ENCODE measurements around the gene UBA5. TPM values are rescaled to one million over a fixed set of nuclear protein-coding genes. Genes with fewer than 3 reads are reported as not detected.
"Not testable (repeated sequence)": the region's sequence is repeated elsewhere in the genome, so short reads cannot be mapped to it uniquely, and the experiment has no call there.

UBA5 gene
- total RNA-seq: 10 to 100 TPM; 30.7 to 40.5 TPM
- 28.4 to 38.9 reads per million in 2 donors for total RNA-seq

DNA sequence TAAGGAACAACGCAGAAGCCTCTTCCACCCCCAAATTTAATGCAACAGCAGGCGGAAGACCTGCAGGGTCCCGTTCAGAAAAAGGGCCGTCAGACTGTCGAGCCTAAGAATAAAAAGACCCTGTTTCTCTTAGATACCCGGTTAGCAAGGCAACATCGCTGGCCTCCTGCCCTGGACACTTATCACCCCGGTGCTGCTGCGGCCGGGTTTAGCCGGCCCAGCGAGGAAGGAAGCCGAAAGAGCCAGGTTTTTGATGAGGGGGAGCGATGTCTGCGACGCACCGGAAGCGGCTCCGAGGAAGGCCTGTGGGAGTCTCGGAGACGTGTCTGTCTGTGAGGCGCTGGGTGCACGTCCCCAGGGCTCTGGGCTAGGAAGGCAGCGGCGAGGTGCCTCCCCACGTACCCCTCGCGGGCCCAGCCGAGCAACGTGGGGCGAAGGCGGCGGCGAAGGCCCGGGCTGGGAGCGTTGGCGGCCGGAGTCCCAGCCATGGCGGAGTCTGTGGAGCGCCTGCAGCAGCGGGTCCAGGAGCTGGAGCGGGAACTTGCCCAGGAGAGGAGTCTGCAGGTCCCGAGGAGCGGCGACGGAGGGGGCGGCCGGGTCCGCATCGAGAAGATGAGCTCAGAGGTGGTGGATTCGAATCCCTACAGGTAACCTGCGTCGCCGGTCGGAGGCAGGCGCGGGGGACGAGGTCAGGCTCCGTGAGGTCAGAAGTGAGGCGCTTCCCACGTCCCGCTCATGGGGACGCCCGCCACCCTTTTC lies at the start of gene UBA5:
TSS of gene UBA5 (plus strand) at position 278 of the 759 bp plus-strand sequence. CDS start at position 487, 209 bp downstream.
- peak; percentile 51 to 58 (median 52) for DNase-seq
- Mint-ChIP-seq H3K27ac (peak within 1 kb of the TSS; percentile 96), H3K4me1 (peaks cover 52% of the 10 kb centered on the region), H3K36me3 (ENCODE audit: low read depth) (peaks cover 6% of the 10 kb centered on the region), H3K27me3 (no peaks in the 10 kb centered on the region), H3K4me3 (peak within 1 kb of the TSS; percentile 98)
- ATAC-seq: peak; percentile 92
- H3K9me3 ChIP-seq (ENCODE audit: control insufficient read depth, low read length, poor library complexity, severe bottlenecking): no peaks in the 10 kb centered on the region

- not testable (repeated sequence) for H3K27ac Mint-ChIP-seq; H3K36me3 Mint-ChIP-seq (ENCODE audit: low read depth); DNase-seq; H3K4me3 Mint-ChIP-seq; H3K27me3 Mint-ChIP-seq; H3K4me1 Mint-ChIP-seq; H3K9me3 ChIP-seq (ENCODE audit: control insufficient read depth, low read length, poor library complexity, severe bottlenecking); ATAC-seq
Measured at GRCh38 chr3:132615301-132615700, 44.8 kb upstream of the UBA5 start.

GRCh38 chr3:132615881-132616280 lies 44.2 kb upstream of the UBA5 start:
- DNase-seq (no peak), ATAC-seq (no peak)
- Mint-ChIP-seq H3K4me3 (no peak overlapping the region), H3K36me3 (ENCODE audit: low read depth) (peaks cover 9% of the 10 kb centered on the region), H3K4me1 (no peaks in the 10 kb centered on the region), H3K27ac (no peak overlapping the region), H3K27me3 (no peaks in the 10 kb centered on the region)
- H3K9me3 ChIP-seq (ENCODE audit: control insufficient read depth, low read length, poor library complexity, severe bottlenecking): no peaks in the 10 kb centered on the region

GRCh38 chr3:132616780-132617179 lies 43.3 kb upstream of the UBA5 start:
- H3K27me3 Mint-ChIP-seq: no peaks in the 10 kb centered on the region
- no peaks in the 10 kb centered on the region for H3K9me3 ChIP-seq (ENCODE audit: control insufficient read depth, low read length, poor library complexity, severe bottlenecking)
- H3K4me1 Mint-ChIP-seq: no peaks in the 10 kb centered on the region
- H3K4me3 Mint-ChIP-seq: no peak overlapping the region
- H3K27ac Mint-ChIP-seq: no peak overlapping the region
- no peak for DNase-seq
- H3K36me3 Mint-ChIP-seq (ENCODE audit: low read depth): peaks cover 10% of the 10 kb centered on the region
- no peak for ATAC-seq

- no peaks in the 10 kb centered on the region for H3K9me3 ChIP-seq (ENCODE audit: control insufficient read depth, low read length, poor library complexity, severe bottlenecking)
- DNase-seq (no peak), ATAC-seq (no peak)
- Mint-ChIP-seq H3K4me1 (peaks cover 3% of the 10 kb centered on the region), H3K27me3 (no peaks in the 10 kb centered on the region), H3K4me3 (no peak overlapping the region), H3K27ac (no peak overlapping the region), H3K36me3 (ENCODE audit: low read depth) (peaks cover 13% of the 10 kb centered on the region)
Measured at GRCh38 chr3:132622148-132622547, 38.0 kb upstream of the UBA5 start.

- no peak for DNase-seq
- no peak for ATAC-seq
- no peaks in the 10 kb centered on the region for H3K9me3 ChIP-seq (ENCODE audit: control insufficient read depth, low read length, poor library complexity, severe bottlenecking)
- H3K4me3 Mint-ChIP-seq: no peak overlapping the region
- peaks cover 8% of the 10 kb centered on the region for H3K36me3 Mint-ChIP-seq (ENCODE audit: low read depth)
- peaks cover 3% of the 10 kb centered on the region for H3K4me1 Mint-ChIP-seq
- no peaks in the 10 kb centered on the region for H3K27me3 Mint-ChIP-seq
- no peak overlapping the region for H3K27ac Mint-ChIP-seq
Measured at GRCh38 chr3:132622761-132623160, 37.4 kb upstream of the UBA5 start.

DNA sequence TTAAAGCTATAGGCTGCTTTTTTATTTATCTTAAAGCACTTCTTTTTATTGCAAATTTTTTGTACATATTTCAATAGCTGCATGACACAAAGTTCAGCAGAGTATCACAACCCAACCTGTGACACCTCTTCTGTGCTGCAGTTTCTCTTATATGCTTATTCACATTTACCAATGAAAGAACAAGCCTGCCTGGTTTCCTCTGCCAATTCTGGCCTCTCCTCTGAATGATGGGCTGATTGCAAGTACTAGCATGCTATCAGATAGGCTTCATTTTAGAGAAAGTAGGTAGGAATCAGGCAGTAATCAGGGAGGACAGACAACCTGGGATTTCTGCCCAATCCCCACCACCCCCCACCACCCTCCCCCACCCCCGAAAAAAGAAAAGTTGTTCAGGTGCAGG lies 36.5 kb upstream of the UBA5 start:
- Mint-ChIP-seq H3K36me3 (ENCODE audit: low read depth) (peaks cover 8% of the 10 kb centered on the region), H3K4me3 (no peak overlapping the region), H3K27ac (no peak overlapping the region), H3K4me1 (peaks cover 3% of the 10 kb centered on the region), H3K27me3 (no peaks in the 10 kb centered on the region)
- H3K9me3 ChIP-seq (ENCODE audit: control insufficient read depth, low read length, poor library complexity, severe bottlenecking): no peaks in the 10 kb centered on the region
- ATAC-seq (no peak), DNase-seq (no peak)

GRCh38 chr3:132624790-132625189 lies 35.3 kb upstream of the UBA5 start:
- DNase-seq (no peak), ATAC-seq (no peak)
- H3K9me3 ChIP-seq (ENCODE audit: control insufficient read depth, low read length, poor library complexity, severe bottlenecking): no peaks in the 10 kb centered on the region
- peaks cover 8% of the 10 kb centered on the region for H3K36me3 Mint-ChIP-seq (ENCODE audit: low read depth)
- H3K27me3 Mint-ChIP-seq: no peaks in the 10 kb centered on the region
- peaks cover 3% of the 10 kb centered on the region for H3K4me1 Mint-ChIP-seq
- no peak overlapping the region for H3K27ac Mint-ChIP-seq
- H3K4me3 Mint-ChIP-seq: no peak overlapping the region

GRCh38 chr3:132625613-132626012 lies 34.5 kb upstream of the UBA5 start:
- no peak for DNase-seq
- ATAC-seq: no peak
- no peaks in the 10 kb centered on the region for H3K27me3 Mint-ChIP-seq
- H3K4me3 Mint-ChIP-seq: no peak overlapping the region
- peak overlapping the region; percentile 16 for H3K27ac Mint-ChIP-seq
- H3K36me3 Mint-ChIP-seq (ENCODE audit: low read depth): peaks cover 8% of the 10 kb centered on the region
- H3K4me1 Mint-ChIP-seq: peaks cover 3% of the 10 kb centered on the region
- no peaks in the 10 kb centered on the region for H3K9me3 ChIP-seq (ENCODE audit: control insufficient read depth, low read length, poor library complexity, severe bottlenecking)

GRCh38 chr3:132626955-132627354 lies 33.2 kb upstream of the UBA5 start:
- Mint-ChIP-seq H3K27me3 (no peaks in the 10 kb centered on the region), H3K4me3 (no peak overlapping the region), H3K36me3 (ENCODE audit: low read depth) (peaks cover 4% of the 10 kb centered on the region), H3K27ac (no peak overlapping the region), H3K4me1 (peaks cover 3% of the 10 kb centered on the region)
- no peaks in the 10 kb centered on the region for H3K9me3 ChIP-seq (ENCODE audit: control insufficient read depth, low read length, poor library complexity, severe bottlenecking)
- ATAC-seq (no peak), DNase-seq (no peak)

DNA sequence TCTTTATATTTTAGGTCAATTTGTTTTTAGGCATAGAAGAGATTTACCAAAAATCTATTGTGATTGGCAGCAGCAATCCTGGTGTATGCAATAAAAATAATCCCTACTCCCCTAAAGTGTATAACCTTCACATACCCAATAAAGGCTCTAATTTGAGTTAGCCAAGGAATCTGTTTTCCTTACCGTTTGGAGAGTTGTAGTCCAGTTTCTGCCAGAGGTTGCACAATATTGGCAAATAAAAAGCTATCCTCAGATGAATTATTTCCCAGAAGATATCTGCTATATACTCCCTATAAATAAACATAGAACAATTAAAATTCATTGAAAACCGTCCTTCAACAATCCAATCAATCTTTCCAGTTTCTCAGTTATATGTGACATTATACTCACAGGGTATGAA lies 32.0 kb upstream of the UBA5 start:
- Mint-ChIP-seq H3K27ac (no peak overlapping the region), H3K4me3 (no peak overlapping the region), H3K36me3 (ENCODE audit: low read depth) (peaks cover 4% of the 10 kb centered on the region), H3K4me1 (peaks cover 3% of the 10 kb centered on the region), H3K27me3 (no peaks in the 10 kb centered on the region)
- no peaks in the 10 kb centered on the region for H3K9me3 ChIP-seq (ENCODE audit: control insufficient read depth, low read length, poor library complexity, severe bottlenecking)
- DNase-seq: no peak
- no peak for ATAC-seq

DNA sequence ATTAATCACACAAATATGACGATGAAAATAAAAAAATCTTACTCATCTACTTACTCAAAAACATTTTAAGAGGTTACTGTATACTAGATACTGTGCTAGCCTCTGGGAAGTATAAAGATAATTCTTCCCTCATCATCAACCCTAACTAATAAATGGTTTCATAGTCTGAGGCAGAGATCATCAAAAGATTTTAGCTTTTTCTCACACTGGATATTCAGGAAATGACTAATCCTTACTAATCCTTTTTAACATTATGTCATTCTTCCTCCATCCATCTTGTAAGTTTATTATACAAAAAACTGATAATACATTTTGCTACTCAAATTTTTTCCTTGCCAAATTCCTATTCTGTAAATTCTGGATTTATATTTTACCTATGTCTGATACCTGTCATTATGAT lies 30.2 kb upstream of the UBA5 start:
- no peaks in the 10 kb centered on the region for H3K9me3 ChIP-seq (ENCODE audit: control insufficient read depth, low read length, poor library complexity, severe bottlenecking)
- DNase-seq (no peak), ATAC-seq (no peak)
- peaks cover 4% of the 10 kb centered on the region for H3K36me3 Mint-ChIP-seq (ENCODE audit: low read depth)
- H3K27me3 Mint-ChIP-seq: no peaks in the 10 kb centered on the region
- H3K4me1 Mint-ChIP-seq: peaks cover 3% of the 10 kb centered on the region
- H3K27ac Mint-ChIP-seq: peak overlapping the region; percentile 37
- no peak overlapping the region for H3K4me3 Mint-ChIP-seq

- H3K27ac Mint-ChIP-seq: no peak overlapping the region
- peaks cover 3% of the 10 kb centered on the region for H3K4me1 Mint-ChIP-seq
- DNase-seq (no peak), ATAC-seq (no peak)
- no peak overlapping the region for H3K4me3 Mint-ChIP-seq
- H3K27me3 Mint-ChIP-seq: no peaks in the 10 kb centered on the region
- H3K9me3 ChIP-seq (ENCODE audit: control insufficient read depth, low read length, poor library complexity, severe bottlenecking): no peaks in the 10 kb centered on the region
- H3K36me3 Mint-ChIP-seq (ENCODE audit: low read depth): peaks cover 4% of the 10 kb centered on the region
Measured at GRCh38 chr3:132630612-132631011, 29.5 kb upstream of the UBA5 start.

- H3K9me3 ChIP-seq (ENCODE audit: control insufficient read depth, low read length, poor library complexity, severe bottlenecking): no peaks in the 10 kb centered on the region
- H3K27me3 Mint-ChIP-seq: no peaks in the 10 kb centered on the region
- H3K4me3 Mint-ChIP-seq: no peak overlapping the region
- no peaks in the 10 kb centered on the region for H3K4me1 Mint-ChIP-seq
- H3K36me3 Mint-ChIP-seq (ENCODE audit: low read depth): peaks cover 10% of the 10 kb centered on the region
- DNase-seq (no peak), ATAC-seq (no peak)
- H3K27ac Mint-ChIP-seq: no peak overlapping the region
Measured at GRCh38 chr3:132635052-132635451, 25.1 kb upstream of the UBA5 start.
